PC-3 (cell line): Measurements from ENCODE around the gene FIGLA. TPM values are rescaled to one million over a fixed set of nuclear protein-coding genes. Genes with fewer than 3 reads are reported as not detected.

ENCODE experiments used
- ATAC-seq: fragments of 200-7000 bp; cut with Tn5 transposase; 2 replicates; pipeline ENCODE4 v1.9.1; 2020; ENCODE audit warnings: mild to moderate bottlenecking, moderate library complexity
- BruUV-seq: library from RNA; stranded (reverse); fragments of 400-500 nt; replicated peaks from 2 replicates; lab custom pipeline; 2021; lab: Mats Ljungman, UMichigan
- CTCF ChIA-PET: fragments of 300-600 bp; sonication (Branson Sonifier 250); formaldehyde crosslinking; loops from one replicate; lab custom pipeline; 2022; ENCODE audit warnings: antibody characterized with exemption; lab: Charles Lee
- POLR2A ChIA-PET: fragments of 300-600 bp; sonication (Branson Sonifier 250); formaldehyde crosslinking; loops from one replicate; lab custom pipeline; 2022; ENCODE audit warnings: antibody characterized with exemption; ENCODE audit not compliant: unreplicated experiment; lab: Charles Lee
- DNase-seq: peaks from one replicate; pipeline ENCODE4 v3.0.0-alpha.2; 2015
- H2AFZ ChIP-seq: fragments of 300-600 bp; sonication (generic); 2 replicates; pipeline ENCODE4 v1.6.0; 2016; ENCODE audit warnings: antibody characterized with exemption, low read length
- H3F3A ChIP-seq: fragments of 300-600 bp; sonication (generic); one replicate; pipeline ENCODE4 v1.6.0; 2017; ENCODE audit warnings: antibody characterized with exemption, low read length, control low read depth, mild to moderate bottlenecking; ENCODE audit not compliant: unreplicated experiment
- H3K27ac ChIP-seq: fragments of 300-600 bp; sonication (generic); 2 replicates; pipeline ENCODE4 v1.5.1; 2016; ENCODE audit warnings: mild to moderate bottlenecking, low read length
- H3K27me3 ChIP-seq: fragments of 300-600 bp; sonication (generic); 2 replicates; pipeline ENCODE4 v1.6.1; 2016; ENCODE audit warnings: low read length, mixed read lengths
- H3K36me3 ChIP-seq: fragments of 300-600 bp; sonication (generic); 2 replicates; pipeline ENCODE4 v1.6.1; 2016; ENCODE audit warnings: low read depth, mixed run types, low read length, mixed read lengths
- H3K4me1 ChIP-seq: fragments of 300-600 bp; sonication (generic); 2 replicates; pipeline ENCODE4 v1.5.1; 2016; ENCODE audit warnings: low read length; ENCODE audit not compliant: insufficient read depth
- H3K4me2 ChIP-seq: fragments of 300-600 bp; sonication (generic); 2 replicates; pipeline ENCODE4 v1.6.0; 2016; ENCODE audit warnings: low read length
- H3K4me3 ChIP-seq: fragments of 300-600 bp; sonication (generic); 2 replicates; pipeline ENCODE4 v1.5.1; 2016; ENCODE audit warnings: mild to moderate bottlenecking, low read length, mixed read lengths
- H3K79me2 ChIP-seq: fragments of 300-600 bp; sonication (generic); 2 replicates; pipeline ENCODE4 v1.6.1; 2017; ENCODE audit warnings: low read length, mixed read lengths
- H3K9ac ChIP-seq: fragments of 300-600 bp; sonication (generic); 2 replicates; pipeline ENCODE4 v1.6.0; 2016; ENCODE audit warnings: mild to moderate bottlenecking, low read length
- H3K9me2 ChIP-seq: fragments of 300-600 bp; sonication (generic); replicated peaks from 2 replicates; pipeline ENCODE4 v1.6.1; 2016; ENCODE audit warnings: mixed run types, low read length, mixed read lengths
- H3K9me3 ChIP-seq: fragments of 300-600 bp; sonication (generic); 2 replicates; pipeline ENCODE4 v1.6.1; 2016; ENCODE audit warnings: low read length, mixed read lengths
- H4K20me1 ChIP-seq: fragments of 300-600 bp; sonication (generic); 2 replicates; pipeline ENCODE4 v1.6.1; 2016; ENCODE audit warnings: low read length, mixed read lengths
- CTCF ChIP-seq: fragments of 300-600 bp; sonication (generic); conservative IDR thresholded peaks from 2 replicates; pipeline ENCODE4 v1.5.1; 2017; ENCODE audit warnings: antibody characterized with exemption, low read depth, mild to moderate bottlenecking, low read length
- EZH2 ChIP-seq: fragments of 300-600 bp; sonication (generic); IDR thresholded peaks from one replicate; pipeline ENCODE4 v1.6.1; 2017; ENCODE audit warnings: antibody characterized with exemption, mild to moderate bottlenecking, low read length; ENCODE audit not compliant: unreplicated experiment
- EZH2phosphoT487 ChIP-seq: fragments of 300-600 bp; sonication (generic); IDR thresholded peaks from 2 replicates; pipeline ENCODE4 v1.6.1; 2018; ENCODE audit warnings: mild to moderate bottlenecking, antibody characterized with exemption, low read length, borderline replicate concordance
- intact Hi-C: fragments of 100-400 bp; cut with micrococcal nuclease; formaldehyde crosslinking; loops from 2 replicates; pipeline ENCODE4 v1.9.0; 2023
- total RNA-seq: library from RNA; depleted of rRNA; stranded (reverse); fragments of >200 nt; gene quantifications from 2 replicates; pipeline ENCODE4 v1.2.3, GENCODE V29; 2014

FIGLA gene
- total RNA-seq, 1 experiment from 2014 or later: not detected

- ChIA-PET POLR2A (no interaction called here), CTCF (no interaction called here)
- BruUV-seq: no TSS peak
- Histone ChIP-seq H3K4me1 (peaks cover 11% of the 10 kb centered on the region), H3K9me3 (no peaks in the 10 kb centered on the region), H3K4me2 (no peak overlapping the region), H3K27ac (no peak overlapping the region), H3F3A (no peaks in the 10 kb centered on the region), H2AFZ (no peak overlapping the region), H3K79me2 (no peaks in the 10 kb centered on the region), H3K9me2 (no peaks in the 10 kb centered on the region), H4K20me1 (no peaks in the 10 kb centered on the region), H3K27me3 (peaks cover 47% of the 10 kb centered on the region), H3K36me3 (no peaks in the 10 kb centered on the region), H3K4me3 (no peak overlapping the region), H3K9ac (no peak overlapping the region)
- TF ChIP-seq CTCF (no peak), EZH2 (no peak), EZH2phosphoT487 (no peak)
- intact Hi-C loops: no loop called here
- DNase-seq (no peak), ATAC-seq (no peak)
Observed at GRCh38 chr2:70776266-70776665, 14.2 kb downstream of the FIGLA start.

- ChIA-PET CTCF (no interaction called here), POLR2A (no interaction called here)
- BruUV-seq: no TSS peak
- H3K4me3 ChIP-seq: no peak overlapping the region
- no peak for ATAC-seq
- H3K9me2 ChIP-seq: no peaks in the 10 kb centered on the region
- no peaks in the 10 kb centered on the region for H3K36me3 ChIP-seq
- no peaks in the 10 kb centered on the region for H4K20me1 ChIP-seq
- H3F3A ChIP-seq: no peaks in the 10 kb centered on the region
- no peak for DNase-seq
- TF ChIP-seq EZH2phosphoT487 (no peak), EZH2 (no peak), CTCF (no peak)
- no peak overlapping the region for H3K4me2 ChIP-seq
- H3K27ac ChIP-seq: no peak overlapping the region
- no peaks in the 10 kb centered on the region for H3K79me2 ChIP-seq
- H3K9ac ChIP-seq: no peak overlapping the region
- intact Hi-C loops: no loop called here
- peaks cover 11% of the 10 kb centered on the region for H3K4me1 ChIP-seq
- no peak overlapping the region for H2AFZ ChIP-seq
- H3K9me3 ChIP-seq: no peaks in the 10 kb centered on the region
- H3K27me3 ChIP-seq: peaks cover 54% of the 10 kb centered on the region
Observed at GRCh38 chr2:70775141-70775540, 15.3 kb downstream of the FIGLA start.

GRCh38 chr2:70772486-70773155 lies 17.8 kb downstream of the FIGLA start:
- H3F3A ChIP-seq: no peaks in the 10 kb centered on the region
- H3K4me1 ChIP-seq: peaks cover 3% of the 10 kb centered on the region
- DNase-seq (no peak), ATAC-seq (no peak)
- H3K27ac ChIP-seq: no peak overlapping the region
- ChIA-PET POLR2A (no interaction called here), CTCF (no interaction called here)
- TF ChIP-seq EZH2: no peak
- TF ChIP-seq EZH2phosphoT487: no peak
- TF ChIP-seq CTCF: no peak
- H3K9me3 ChIP-seq: no peaks in the 10 kb centered on the region
- H3K9me2 ChIP-seq: no peaks in the 10 kb centered on the region
- BruUV-seq: no TSS peak
- no peak overlapping the region for H2AFZ ChIP-seq
- no peaks in the 10 kb centered on the region for H4K20me1 ChIP-seq
- H3K4me3 ChIP-seq: no peak overlapping the region
- H3K36me3 ChIP-seq: no peaks in the 10 kb centered on the region
- H3K4me2 ChIP-seq: no peak overlapping the region
- H3K79me2 ChIP-seq: no peaks in the 10 kb centered on the region
- intact Hi-C loops: no loop called here
- no peak overlapping the region for H3K9ac ChIP-seq
- peaks cover 77% of the 10 kb centered on the region for H3K27me3 ChIP-seq
